HG03457 (cell line): ENCODE data around the gene SRRD.
"Not testable (repeated sequence)": the region's sequence is repeated elsewhere in the genome, so short reads cannot be mapped to it uniquely, and the experiment has no call there.

Experiments
- ATAC-seq: cut with Tn5 transposase; IDR thresholded peaks from one replicate; pipeline ENCODE4 v1.9.1; 2021; ENCODE audit warnings: moderate number of reproducible peaks; ENCODE audit not compliant: unreplicated experiment

SRRD gene

GRCh38 chr22:26515931-26516330 lies 32.3 kb downstream of the SRRD start:
- no peak for ATAC-seq

DNA sequence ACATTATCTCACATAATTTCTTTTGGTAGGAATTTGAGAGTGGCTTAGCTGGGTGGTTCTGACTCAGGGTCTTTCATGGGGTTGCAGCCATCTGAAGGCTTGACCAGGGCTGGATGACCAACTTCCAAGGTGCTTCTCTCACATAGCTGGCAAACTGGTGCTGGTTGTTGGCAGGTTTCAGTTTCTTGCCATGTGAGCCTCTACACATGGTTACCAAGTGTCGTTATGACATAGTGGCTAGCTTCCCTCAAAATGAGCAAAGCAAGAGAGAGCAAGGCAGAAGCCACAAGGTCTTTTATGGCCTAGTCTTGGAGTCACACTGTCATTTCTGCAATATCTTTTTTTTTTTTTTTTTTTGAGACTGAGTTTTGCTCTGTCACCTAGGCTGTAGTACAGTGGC lies 32.8 kb downstream of the SRRD start:
- no peak for ATAC-seq

- no peak for ATAC-seq
Observed at GRCh38 chr22:26517429-26517828, 33.8 kb downstream of the SRRD start.

DNA sequence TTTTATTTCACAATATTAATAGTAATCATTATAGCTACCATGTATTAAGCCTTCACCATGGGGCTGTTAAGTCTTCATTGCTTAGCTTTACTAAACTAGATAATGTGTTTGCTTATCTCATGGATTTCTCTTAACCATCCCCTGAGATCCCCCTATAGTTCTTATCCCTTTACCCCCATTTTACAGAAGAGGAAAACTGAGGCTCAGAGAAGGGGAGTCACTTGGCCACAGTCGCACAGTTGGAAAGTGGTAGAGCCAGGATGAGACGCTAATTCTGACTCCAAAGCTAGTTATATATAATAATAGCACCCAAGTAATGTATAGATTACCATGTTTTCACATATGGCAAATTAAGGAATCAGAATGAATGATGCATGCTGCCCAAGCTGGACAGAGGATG lies 38.3 kb downstream of the SRRD start:
- no peak for ATAC-seq

DNA sequence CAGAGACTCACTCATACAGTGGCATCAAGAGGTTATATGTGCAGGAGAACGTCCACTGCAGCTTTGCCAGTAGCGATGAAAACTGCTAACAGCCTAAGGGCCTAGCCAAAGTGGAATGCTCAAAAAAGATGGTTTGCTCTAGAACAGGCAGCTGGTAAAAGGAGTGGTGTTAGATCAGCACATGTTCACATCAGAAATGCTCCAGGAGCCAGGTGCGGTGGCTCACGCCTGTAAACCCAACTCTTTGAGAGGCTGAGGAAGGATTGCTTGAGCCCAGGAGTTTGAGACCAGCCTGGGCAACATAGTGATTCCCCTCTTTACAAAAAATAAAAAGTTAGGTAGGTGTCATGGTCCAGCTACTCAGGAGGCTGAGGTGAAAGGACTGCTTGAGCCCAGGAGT lies 38.9 kb downstream of the SRRD start:
- ATAC-seq: no peak

DNA sequence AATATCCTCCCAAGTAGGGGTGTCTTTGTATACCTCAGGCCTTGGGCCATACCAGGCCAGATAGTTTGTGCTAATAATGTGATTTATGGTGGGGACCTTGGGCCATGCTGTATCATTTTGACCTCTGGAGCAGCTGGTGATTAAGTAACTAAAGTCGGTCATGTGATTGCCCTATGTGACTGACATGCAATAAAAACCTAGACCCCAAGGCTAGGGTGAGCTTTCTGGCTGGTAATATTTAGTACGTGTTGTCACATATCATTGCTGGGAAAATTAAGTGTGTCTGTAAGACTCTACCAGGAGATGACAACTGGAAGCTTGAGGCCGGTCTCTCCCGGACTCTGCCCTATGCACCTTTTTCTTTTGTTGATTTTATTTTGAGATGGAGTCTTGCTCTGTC lies 41.2 kb downstream of the SRRD start:
- ATAC-seq: no peak

DNA sequence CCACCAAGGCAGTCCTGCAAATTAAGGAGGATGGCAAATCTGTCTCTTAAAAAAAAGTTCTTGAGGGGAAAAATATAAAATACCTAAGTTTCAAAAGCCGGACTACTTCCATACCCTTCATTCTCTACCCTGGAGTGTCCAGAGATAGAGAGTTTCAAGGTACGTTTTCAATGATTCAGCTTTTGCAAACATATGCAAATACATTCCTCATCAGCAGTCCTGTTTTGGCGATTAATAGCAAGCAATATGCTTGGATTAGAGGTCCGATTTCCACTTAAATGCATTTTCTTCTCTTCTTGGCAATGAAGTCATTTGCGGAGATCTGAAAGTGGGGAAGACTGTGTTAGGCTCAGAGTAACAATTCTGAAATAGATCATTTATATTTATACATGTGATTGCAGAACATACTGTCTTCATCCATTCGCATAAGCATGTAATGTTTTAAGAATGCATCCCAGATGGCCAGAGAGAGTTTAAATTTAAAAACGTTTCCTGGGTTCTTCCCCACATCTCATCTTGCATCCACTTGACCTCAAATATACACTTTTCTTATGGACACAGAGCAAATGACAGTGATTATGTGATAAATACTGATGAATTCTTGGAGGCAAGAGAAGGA lies 42.4 kb downstream of the SRRD start:
- no peak for ATAC-seq

DNA sequence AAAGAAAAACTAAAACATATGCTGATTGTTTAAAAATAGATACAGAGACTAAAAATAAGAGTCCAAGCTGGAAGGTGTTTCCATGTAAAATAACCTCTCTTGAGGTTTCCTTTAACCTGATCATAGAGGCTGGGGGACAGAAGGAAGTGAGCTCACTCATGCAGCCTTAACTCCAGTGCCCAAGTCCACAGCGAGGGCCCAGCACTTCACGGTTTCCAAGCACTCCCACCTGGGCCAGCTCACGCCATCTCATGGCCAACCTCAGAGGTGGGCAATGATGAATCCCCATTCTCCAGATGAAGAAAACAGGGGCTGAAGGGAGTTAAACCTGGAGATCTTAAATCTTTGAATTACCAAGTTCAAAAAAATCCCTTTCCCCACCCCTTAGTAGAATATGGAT lies 43.5 kb downstream of the SRRD start:
- no peak for ATAC-seq

GRCh38 chr22:26527574-26528465 lies 44.1 kb downstream of the SRRD start:
- ATAC-seq: no peak

DNA sequence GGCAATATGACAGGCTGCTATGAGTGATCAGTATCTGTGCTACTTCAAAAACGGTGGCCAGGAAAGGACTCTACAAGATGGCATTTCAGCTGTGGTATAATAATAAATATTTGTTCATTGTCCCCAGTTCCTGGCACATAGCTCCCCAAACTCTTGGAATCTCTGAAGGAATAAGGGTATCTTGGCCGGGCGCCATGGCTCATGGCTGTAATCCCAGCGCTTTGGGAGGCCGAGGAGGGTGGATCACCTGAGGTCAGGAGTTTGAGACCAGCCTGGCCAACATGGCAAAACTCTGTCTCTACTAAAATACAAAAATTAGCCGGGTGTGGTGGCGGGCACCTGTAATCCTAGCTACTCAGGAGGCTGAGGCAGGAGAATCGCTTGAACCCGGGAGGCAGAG lies 44.8 kb downstream of the SRRD start:
- ATAC-seq: not testable (repeated sequence)

DNA sequence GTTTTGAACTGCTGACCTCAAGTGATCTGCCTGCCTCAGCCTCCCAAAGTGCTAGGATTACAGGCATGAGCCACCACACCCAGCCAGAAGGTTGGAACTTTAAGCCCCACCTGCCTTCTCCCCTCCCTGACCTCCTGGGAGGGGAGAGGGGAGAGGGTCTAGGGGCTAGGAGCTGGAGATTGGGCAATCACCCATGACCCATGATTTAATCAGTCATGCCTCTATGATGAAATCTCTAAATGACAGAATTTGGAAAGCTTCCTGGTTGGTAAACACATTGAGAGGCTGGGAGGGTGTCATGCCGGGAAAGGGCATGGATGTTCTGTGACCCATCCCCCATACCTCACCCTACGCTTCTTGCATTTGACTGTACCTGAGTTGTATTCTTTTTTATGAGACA lies 45.7 kb downstream of the SRRD start:
- no peak for ATAC-seq

- ATAC-seq: no peak
Observed at GRCh38 chr22:26534171-26534855, 50.6 kb downstream of the SRRD start.

DNA sequence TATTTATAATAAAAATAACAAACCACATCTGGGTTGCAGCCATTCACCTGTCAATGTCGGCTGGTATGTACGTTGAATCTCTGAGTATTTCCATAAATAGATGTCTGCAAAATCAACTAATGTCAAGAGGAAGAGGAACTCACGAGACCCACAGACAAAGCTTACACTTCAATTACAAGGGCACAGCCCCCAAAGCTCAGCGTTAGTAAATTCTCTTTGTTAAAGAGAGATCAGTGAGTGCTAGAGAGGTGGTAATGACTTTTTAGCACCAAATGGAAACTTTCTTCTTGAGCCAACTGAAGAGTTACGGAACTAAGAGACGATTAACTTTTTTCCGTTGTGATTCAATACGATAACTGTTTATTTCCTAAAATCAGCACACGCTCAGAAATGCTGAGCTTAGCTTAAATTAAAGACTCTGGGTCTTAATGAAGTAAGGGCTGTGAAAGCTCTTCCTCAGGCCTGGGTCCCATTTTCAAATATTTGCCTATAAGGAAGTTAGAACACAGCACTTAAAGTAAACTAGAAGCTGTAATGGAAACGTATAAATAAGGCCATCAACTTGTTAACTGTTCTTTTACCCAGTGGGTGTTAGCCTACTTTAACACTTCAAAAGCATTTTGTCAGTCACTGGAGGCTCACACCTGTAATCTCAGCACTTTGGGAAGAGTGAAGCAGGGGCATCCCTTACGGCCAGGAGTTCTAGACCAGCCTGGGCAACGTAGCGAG lies 51.4 kb downstream of the SRRD start:
- ATAC-seq: no peak

GRCh38 chr22:26535603-26535908 lies 51.9 kb downstream of the SRRD start:
- ATAC-seq: no peak

GRCh38 chr22:26536056-26536761 lies 52.5 kb downstream of the SRRD start:
- ATAC-seq: no peak

DNA sequence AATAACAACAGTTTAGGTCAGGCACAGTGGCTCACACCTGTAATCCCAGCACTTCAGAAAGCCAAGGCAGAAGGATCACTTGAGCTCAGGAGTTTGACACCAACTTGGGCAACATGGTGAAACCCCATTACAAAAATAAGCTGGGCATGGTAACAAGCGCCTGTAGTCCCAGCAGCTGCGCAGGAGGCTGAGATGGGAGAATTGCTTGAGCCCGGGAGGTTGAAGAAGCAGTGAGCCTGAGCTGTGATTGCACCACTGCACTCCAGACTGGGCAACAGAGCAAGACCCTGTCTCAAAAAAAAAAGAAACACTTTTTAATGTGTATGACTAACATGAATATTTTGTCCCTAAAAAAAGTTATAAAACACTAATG lies 53.1 kb downstream of the SRRD start:
- no peak for ATAC-seq

- no peak for ATAC-seq
Observed at GRCh38 chr22:26540119-26540518, 56.4 kb downstream of the SRRD start.

GRCh38 chr22:26541167-26541819 lies 57.6 kb downstream of the SRRD start:
- no peak for ATAC-seq

- ATAC-seq: no peak
Observed at GRCh38 chr22:26542831-26543230, 59.2 kb downstream of the SRRD start.
